CD4-positive, CD25-positive, alpha-beta regulatory T cell (primary cell): ENCODE data around the gene RPGR. TPM values are rescaled to one million over a fixed set of nuclear protein-coding genes. Genes with fewer than 3 reads are reported as not detected.

Source experiments
- ATAC-seq, 2 donors: fragments of 150-1000 bp; cut with Tn5 transposase; one replicate each; pipeline ENCODE4 v1.10.0; 2021; ENCODE audit warnings: low read depth in 2 of 2, moderate number of reproducible peaks in 2 of 2, moderate library complexity in 1 of 2
- DNase-seq, 3 donors: peaks; one replicate each; pipeline versions ENCODE4 v3.0.0 to v3.0.0-alpha.2; 2012 to 2022; ENCODE audit warnings: mixed read lengths in 1 of 3
- H3K27ac ChIP-seq: one replicate; pipeline ENCODE4 v1.7.0; 2013; ENCODE audit warnings: mild to moderate bottlenecking, low read length; ENCODE audit not compliant: insufficient read depth, poor library complexity, severe bottlenecking
- H3K27me3 ChIP-seq: one replicate; pipeline ENCODE4 v1.7.0; 2013; ENCODE audit warnings: low read length; ENCODE audit not compliant: control insufficient read depth, insufficient read depth
- H3K36me3 ChIP-seq: one replicate; pipeline ENCODE4 v1.7.0; 2013; ENCODE audit warnings: mild to moderate bottlenecking, low read length, moderate library complexity; ENCODE audit not compliant: control insufficient read depth, insufficient read depth
- H3K4me1 ChIP-seq: 2 replicates; pipeline ENCODE4 v1.7.0; 2013; ENCODE audit warnings: mild to moderate bottlenecking, low read length; ENCODE audit not compliant: insufficient read depth, control insufficient read depth, poor library complexity, severe bottlenecking
- H3K4me3 ChIP-seq: one replicate; pipeline ENCODE4 v1.7.0; 2013; ENCODE audit warnings: low read depth, mild to moderate bottlenecking, low read length, moderate library complexity
- H3K9me3 ChIP-seq, 2 experiments: 1 replicate in 1 of 2; 2 replicates in 1 of 2; pipeline ENCODE4 v1.7.0; 2013; ENCODE audit warnings: low read length in 2 of 2, mild to moderate bottlenecking in 1 of 2, moderate library complexity in 1 of 2; ENCODE audit not compliant: control insufficient read depth in 2 of 2
- H3K27ac Mint-ChIP-seq, 3 donors: one replicate each; pipeline ENCODE4 v1.8.0; 2020 to 2022; ENCODE audit warnings: mild to moderate bottlenecking in 3 of 3, mixed read lengths in 3 of 3, moderate library complexity in 2 of 3
- H3K27me3 Mint-ChIP-seq: one replicate; pipeline ENCODE4 v1.8.0; 2022; ENCODE audit warnings: mild to moderate bottlenecking, mixed read lengths
- H3K36me3 Mint-ChIP-seq: one replicate; pipeline ENCODE4 v1.8.0; 2020; ENCODE audit warnings: mixed read lengths
- H3K4me1 Mint-ChIP-seq, 4 donors: one replicate each; pipeline ENCODE4 v1.8.0; 2020 to 2022; ENCODE audit warnings: mixed read lengths in 4 of 4, mild to moderate bottlenecking in 1 of 4
- H3K4me3 Mint-ChIP-seq, 4 donors: one replicate each; pipeline ENCODE4 v1.8.0; 2020 to 2022; ENCODE audit warnings: mild to moderate bottlenecking in 4 of 4, mixed read lengths in 4 of 4, moderate library complexity in 3 of 4
- H3K9me3 Mint-ChIP-seq, 7 donors: one replicate each; pipeline ENCODE4 v1.8.0; 2020 to 2022; ENCODE audit warnings: mixed read lengths in 7 of 7, mild to moderate bottlenecking in 3 of 7, moderate library complexity in 2 of 7
- polyA plus RNA-seq, 4 donors: library from polyadenylated mRNA; unstranded; fragments of 300-500 nt; fragmentation: Illumina TruSeq; gene quantifications; one replicate each; pipeline ENCODE4 v1.2.3, GENCODE V29; 2021
- total RNA-seq: library from RNA; stranded (reverse); gene quantifications from one replicate; pipeline ENCODE4 v1.2.3, GENCODE V29; 2022

The RPGR gene
- total and polyA plus RNA-seq, 5 donors from 2014 or later = 3.8 to 18.1 (median 4.9) TPM

GRCh38 chrX:38342853-38343778, 15.8 kb upstream of the RPGR start:
- Histone ChIP-seq H3K4me1 (no peaks in the 10 kb centered on the region), H3K36me3 (no peaks in the 10 kb centered on the region), H3K9me3 (no peaks in the 10 kb centered on the region), H3K27me3 (peaks cover 7% of the 10 kb centered on the region), H3K4me3 (no peak overlapping the region), H3K27ac (no peak overlapping the region)
- no peak for ATAC-seq
- no peaks in the 10 kb centered on the region for H3K9me3 Mint-ChIP-seq
- H3K4me3 Mint-ChIP-seq = no peak overlapping the region
- H3K27ac Mint-ChIP-seq = no peak overlapping the region
- no peaks in the 10 kb centered on the region for H3K4me1 Mint-ChIP-seq
- H3K36me3 Mint-ChIP-seq = no peaks in the 10 kb centered on the region
- no peak for DNase-seq
- no peaks in the 10 kb centered on the region for H3K27me3 Mint-ChIP-seq

GRCh38 chrX:38341442-38341841, 14.1 kb upstream of the RPGR start:
- Mint-ChIP-seq H3K4me1 (no peaks in the 10 kb centered on the region), H3K27ac (no peak overlapping the region)

GRCh38 chrX:38336538-38337240, 9.4 kb upstream of the RPGR start:
- ATAC-seq = no peak
- H3K27ac ChIP-seq = no peak overlapping the region
- H3K9me3 ChIP-seq = no peaks in the 10 kb centered on the region
- Mint-ChIP-seq H3K4me3 (no peak overlapping the region), H3K27ac (no peak overlapping the region), H3K36me3 (no peaks in the 10 kb centered on the region), H3K4me1 (no peaks in the 10 kb centered on the region), H3K27me3 (peaks cover 6% of the 10 kb centered on the region), H3K9me3 (no peaks in the 10 kb centered on the region)
- DNase-seq = no peak
- no peak overlapping the region for H3K4me3 ChIP-seq
- H3K36me3 ChIP-seq = no peaks in the 10 kb centered on the region
- H3K4me1 ChIP-seq = no peaks in the 10 kb centered on the region
- H3K27me3 ChIP-seq = no peaks in the 10 kb centered on the region

More at GRCh38 chrX:38341442-38341841, 14.1 kb upstream of the RPGR start:
- H3K27me3 Mint-ChIP-seq = no peaks in the 10 kb centered on the region
- no peaks in the 10 kb centered on the region for H3K9me3 Mint-ChIP-seq
- Histone ChIP-seq H3K4me1 (no peaks in the 10 kb centered on the region), H3K27ac (no peak overlapping the region), H3K27me3 (peaks cover 7% of the 10 kb centered on the region), H3K36me3 (no peaks in the 10 kb centered on the region), H3K4me3 (no peak overlapping the region), H3K9me3 (no peaks in the 10 kb centered on the region)
- no peak overlapping the region for H3K4me3 Mint-ChIP-seq
- ATAC-seq (no peak), DNase-seq (no peak)
- no peaks in the 10 kb centered on the region for H3K36me3 Mint-ChIP-seq

DNA sequence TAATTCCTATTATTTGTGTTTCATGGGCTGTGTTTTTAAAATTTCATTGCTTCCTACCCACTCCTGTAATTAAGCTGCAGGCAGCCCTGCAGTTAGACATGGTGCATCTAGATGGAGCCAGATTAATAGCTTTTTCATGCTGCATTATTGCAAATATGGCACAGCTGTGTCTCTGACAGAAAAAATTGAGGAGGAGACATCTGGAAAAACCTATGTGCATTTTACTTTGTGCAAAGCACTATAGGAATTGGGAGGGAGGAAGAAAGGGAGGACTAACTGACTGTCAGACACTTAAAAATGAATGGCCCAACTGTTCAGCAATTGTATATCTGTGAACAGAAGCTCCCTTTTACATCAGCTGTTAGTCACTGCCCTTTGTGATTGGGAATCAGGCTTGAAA, 8.1 kb upstream of the RPGR start:
- H3K36me3 Mint-ChIP-seq = no peaks in the 10 kb centered on the region
- ATAC-seq (no peak), DNase-seq (no peak)
- H3K4me3 Mint-ChIP-seq = no peak overlapping the region
- Histone ChIP-seq H3K27me3 (no peaks in the 10 kb centered on the region), H3K9me3 (no peaks in the 10 kb centered on the region), H3K36me3 (no peaks in the 10 kb centered on the region), H3K4me3 (no peak overlapping the region), H3K27ac (no peak overlapping the region), H3K4me1 (no peaks in the 10 kb centered on the region)
- peaks cover 6% of the 10 kb centered on the region for H3K27me3 Mint-ChIP-seq
- no peaks in the 10 kb centered on the region for H3K4me1 Mint-ChIP-seq
- H3K27ac Mint-ChIP-seq = no peak overlapping the region
- H3K9me3 Mint-ChIP-seq = no peaks in the 10 kb centered on the region

- Histone ChIP-seq H3K9me3 (no peaks in the 10 kb centered on the region), H3K4me1 (peaks cover 5% of the 10 kb centered on the region), H3K27me3 (no peaks in the 10 kb centered on the region), H3K36me3 (no peaks in the 10 kb centered on the region), H3K27ac (no peak overlapping the region), H3K4me3 (no peak overlapping the region)
- Mint-ChIP-seq H3K27me3 (peaks cover 6% of the 10 kb centered on the region), H3K4me3 (no peak overlapping the region), H3K9me3 (no peaks in the 10 kb centered on the region), H3K36me3 (no peaks in the 10 kb centered on the region), H3K27ac (no peak overlapping the region), H3K4me1 (peaks cover 0 to 14% (median 10%) of the 10 kb centered on the region in 4 donors)
- no peak for DNase-seq
- ATAC-seq = no peak
Measured at GRCh38 chrX:38332505-38332904, 5.2 kb upstream of the RPGR start.

DNA sequence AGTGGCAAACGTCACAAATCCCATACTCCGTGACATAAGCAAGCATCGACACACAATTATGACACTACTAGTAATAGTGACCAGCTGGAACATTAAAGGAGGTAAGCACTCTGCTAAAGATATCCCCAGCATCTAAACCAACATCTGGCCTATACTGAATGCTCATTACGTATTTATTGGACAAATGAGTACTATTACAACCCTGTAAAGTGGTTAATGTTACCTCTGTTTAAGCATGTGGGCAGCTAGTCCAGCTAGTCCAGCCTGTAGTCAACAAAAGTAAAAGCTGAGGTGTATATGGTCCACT, 419 bp upstream of the RPGR start:
- Mint-ChIP-seq H3K4me1 (peaks cover 3 to 37% (median 24%) of the 10 kb centered on the region in 4 donors), H3K9me3 (no peaks in the 10 kb centered on the region), H3K27me3 (no peaks in the 10 kb centered on the region), H3K27ac (peak overlapping the region; percentile 56 to 94 (median 94)), H3K4me3 (peak overlapping the region; percentile 92 to 97 (median 96)), H3K36me3 (no peaks in the 10 kb centered on the region)
- peak overlapping the region; percentile 79 for H3K27ac ChIP-seq
- H3K27me3 ChIP-seq = no peaks in the 10 kb centered on the region
- no peaks in the 10 kb centered on the region for H3K9me3 ChIP-seq
- peak overlapping the region; percentile 70 for H3K4me3 ChIP-seq
- H3K4me1 ChIP-seq = peaks cover 10% of the 10 kb centered on the region
- no peaks in the 10 kb centered on the region for H3K36me3 ChIP-seq
- ATAC-seq (peak in 1 of 2 donors; percentile 5), DNase-seq (no peak)

DNA sequence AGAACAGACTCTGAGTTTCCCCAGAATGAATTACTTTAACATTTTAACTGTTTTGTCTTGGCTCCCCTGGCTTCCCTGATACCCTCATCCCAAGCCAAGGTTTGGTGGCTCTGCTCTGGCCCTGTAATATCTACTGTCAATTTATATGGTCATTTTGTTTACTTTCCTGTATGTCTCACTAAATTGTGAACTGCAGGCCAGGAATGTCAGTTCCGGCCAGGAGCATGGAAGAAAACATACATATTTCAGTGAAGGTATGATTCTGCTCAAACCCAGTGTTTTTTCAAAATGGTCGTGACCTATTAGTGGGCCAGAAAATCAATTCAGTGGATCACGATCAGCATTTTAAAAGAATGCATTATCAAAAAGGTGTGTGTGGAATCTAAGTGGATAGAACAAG, 1.2 kb downstream of the RPGR start:
- Mint-ChIP-seq H3K36me3 (no peaks in the 10 kb centered on the region), H3K27ac (peak overlapping the region in 1 of 3 donors; percentile 94), H3K4me3 (peak overlapping the region; percentile 92 to 97 (median 96)), H3K4me1 (peaks cover 7 to 37% (median 24%) of the 10 kb centered on the region in 4 donors), H3K27me3 (no peaks in the 10 kb centered on the region), H3K9me3 (no peaks in the 10 kb centered on the region)
- Histone ChIP-seq H3K27me3 (no peaks in the 10 kb centered on the region), H3K27ac (no peak overlapping the region), H3K9me3 (no peaks in the 10 kb centered on the region), H3K4me1 (peaks cover 10% of the 10 kb centered on the region), H3K4me3 (peak overlapping the region; percentile 74), H3K36me3 (no peaks in the 10 kb centered on the region)
- DNase-seq (no peak), ATAC-seq (no peak)
